GM19351 (cell line): ENCODE results near the gene DPF3.

ENCODE experiments used
- ATAC-seq: cut with Tn5 transposase; IDR thresholded peaks from one replicate; pipeline ENCODE4 v1.9.1; 2021; ENCODE audit warnings: mild to moderate bottlenecking, moderate library complexity; ENCODE audit not compliant: unreplicated experiment

Gene DPF3

GRCh38 chr14:72893636-72894322 lies at the start of gene DPF3:
TSS of gene DPF3 (minus strand) at chr14:72894101. CDS start at chr14:72894088, 13 bp downstream.
- ATAC-seq: peak; percentile 95

DNA sequence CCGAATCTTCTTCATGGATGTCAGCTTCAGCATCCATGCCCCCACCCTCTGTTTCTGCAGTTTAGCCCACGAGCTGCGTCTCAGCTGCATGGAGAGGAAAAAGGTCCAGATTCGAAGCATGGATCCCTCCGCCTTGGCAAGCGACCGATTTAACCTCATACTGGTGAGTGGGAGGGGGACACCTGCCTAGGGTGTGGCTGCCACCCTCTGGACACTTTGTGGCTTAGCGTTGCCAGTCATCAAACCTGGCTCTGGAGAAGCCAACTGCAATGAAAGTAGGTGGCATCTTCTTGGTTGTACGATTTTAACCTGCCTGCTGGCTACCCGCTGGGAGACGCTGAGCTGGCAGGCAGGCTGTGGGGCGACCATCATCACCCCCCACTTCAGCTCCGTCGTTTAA lies 49.0 kb upstream of the DPF3 start:
- ATAC-seq: no peak

- no peak for ATAC-seq
Measured at GRCh38 chr14:72941286-72941985, 47.5 kb upstream of the DPF3 start.

GRCh38 chr14:72939630-72940029 lies 45.7 kb upstream of the DPF3 start:
- no peak for ATAC-seq

DNA sequence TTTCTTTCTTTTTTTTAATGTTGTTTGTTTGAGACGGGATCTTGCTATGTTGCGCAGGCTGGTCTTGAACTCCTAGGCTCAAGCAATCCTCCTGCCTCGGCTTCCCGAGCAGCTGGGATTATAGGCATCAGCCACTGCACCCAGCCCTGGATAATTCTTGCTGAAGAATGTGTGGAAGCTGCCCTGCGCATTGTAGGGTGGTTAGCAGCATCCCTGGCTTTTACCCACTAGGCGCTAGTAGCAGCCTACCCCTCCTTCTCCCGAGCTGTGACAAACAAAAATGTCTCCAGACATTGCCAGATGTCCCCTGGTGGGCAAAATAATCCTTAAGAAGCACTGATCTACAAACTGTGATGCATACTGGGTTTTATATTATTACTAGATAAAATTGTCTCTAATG lies 39.0 kb upstream of the DPF3 start:
- no peak for ATAC-seq

GRCh38 chr14:72929316-72930080 lies 35.6 kb upstream of the DPF3 start:
- ATAC-seq: no peak

- no peak for ATAC-seq
Measured at GRCh38 chr14:72928872-72929271, 35.0 kb upstream of the DPF3 start.

DNA sequence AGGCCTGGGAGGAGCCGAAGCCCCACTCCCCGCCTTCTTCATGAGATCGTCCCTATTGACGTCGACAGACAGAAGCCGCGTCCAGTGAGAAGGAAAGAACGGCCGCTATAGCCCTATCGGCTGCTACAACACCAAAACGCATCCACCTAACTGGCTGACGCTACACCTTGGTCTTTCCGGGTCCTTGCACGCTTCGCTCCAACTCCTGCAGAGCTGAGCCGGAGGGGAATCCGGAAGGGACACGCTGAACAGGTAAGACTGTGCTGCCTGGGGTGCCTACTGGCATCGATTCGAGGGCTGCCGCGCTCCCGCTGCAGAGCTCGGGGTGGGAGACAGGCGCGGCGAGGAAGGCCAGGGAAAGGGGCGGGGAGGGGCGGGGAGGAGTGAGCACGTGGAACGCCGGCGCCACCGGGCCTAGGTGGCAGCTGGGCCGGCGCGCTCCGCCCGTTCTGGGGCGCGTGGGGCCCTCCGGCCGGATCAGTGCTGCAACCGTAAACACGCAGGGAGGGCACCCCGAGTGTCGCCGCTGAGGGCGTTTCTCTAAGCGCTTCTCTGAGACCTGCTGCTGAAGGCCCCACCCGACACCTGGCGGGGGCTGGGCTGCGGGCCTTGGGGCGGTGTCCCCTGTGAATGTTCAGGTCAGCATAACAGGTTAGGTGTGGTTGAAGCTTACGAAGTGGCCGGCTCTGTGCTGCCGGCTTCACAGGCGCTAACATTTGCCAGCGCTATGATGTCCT lies 32.6 kb upstream of the DPF3 start, which contains the start of gene DCAF4:
DCAF4 (plus strand) TSS at position 173 of the 737 bp plus-strand sequence. CDS start 11,515 bp downstream, outside the sequence.
- peak; percentile 98 for ATAC-seq

- ATAC-seq: peak; percentile 16
Measured at GRCh38 chr14:72925815-72926291, 32.0 kb upstream of the DPF3 start.

DNA sequence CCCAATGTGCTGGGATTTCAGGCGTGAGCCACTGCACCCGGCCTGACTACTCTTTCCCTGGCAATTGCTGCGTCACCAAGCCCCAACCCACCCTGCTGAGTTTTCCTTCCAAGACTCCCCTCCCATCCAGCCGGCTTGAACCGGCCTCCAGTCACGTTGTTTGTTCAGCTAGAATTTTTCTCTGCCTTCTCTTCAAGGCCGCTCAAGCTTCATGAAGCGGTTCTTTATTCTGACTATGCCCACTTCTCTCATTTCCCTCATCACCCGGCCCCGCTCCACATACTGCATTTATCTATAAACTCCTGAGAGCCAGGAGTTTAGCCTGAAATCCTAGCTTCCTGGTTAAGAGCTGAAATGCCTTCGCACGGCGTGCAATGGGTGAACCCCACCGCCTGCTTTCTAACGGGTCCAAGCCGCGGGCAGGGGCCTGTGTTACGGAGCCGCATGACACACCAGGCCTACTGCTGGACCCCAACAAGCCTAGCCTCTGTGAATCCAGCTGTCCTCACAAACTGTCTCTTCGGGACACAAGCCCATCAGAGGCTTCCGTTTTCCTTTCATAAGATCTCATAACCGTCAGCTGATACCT lies 31.4 kb upstream of the DPF3 start:
- no peak for ATAC-seq

GRCh38 chr14:72924337-72924736 lies 30.4 kb upstream of the DPF3 start:
- no peak for ATAC-seq

- no peak for ATAC-seq
Measured at GRCh38 chr14:72921396-72921795, 27.5 kb upstream of the DPF3 start.

DNA sequence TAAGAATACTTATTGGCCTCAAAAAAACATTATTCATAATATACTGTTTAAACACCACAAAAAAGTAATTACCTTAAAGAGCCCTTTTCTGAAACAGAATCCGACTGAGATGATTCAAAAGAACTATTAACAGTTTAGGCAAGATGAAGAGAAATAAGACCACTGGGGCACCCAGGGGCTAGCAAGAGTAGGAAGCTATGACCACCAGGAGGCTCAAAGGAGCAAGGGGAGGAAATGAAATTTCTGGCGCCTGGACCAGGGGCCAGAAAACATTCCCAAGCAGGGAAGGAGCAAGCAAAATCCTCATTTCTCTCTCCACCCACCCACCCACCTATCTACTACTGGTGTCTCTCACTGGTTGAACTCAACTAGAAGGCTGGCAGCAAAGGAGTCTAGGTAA lies 26.1 kb upstream of the DPF3 start:
- no peak for ATAC-seq

DNA sequence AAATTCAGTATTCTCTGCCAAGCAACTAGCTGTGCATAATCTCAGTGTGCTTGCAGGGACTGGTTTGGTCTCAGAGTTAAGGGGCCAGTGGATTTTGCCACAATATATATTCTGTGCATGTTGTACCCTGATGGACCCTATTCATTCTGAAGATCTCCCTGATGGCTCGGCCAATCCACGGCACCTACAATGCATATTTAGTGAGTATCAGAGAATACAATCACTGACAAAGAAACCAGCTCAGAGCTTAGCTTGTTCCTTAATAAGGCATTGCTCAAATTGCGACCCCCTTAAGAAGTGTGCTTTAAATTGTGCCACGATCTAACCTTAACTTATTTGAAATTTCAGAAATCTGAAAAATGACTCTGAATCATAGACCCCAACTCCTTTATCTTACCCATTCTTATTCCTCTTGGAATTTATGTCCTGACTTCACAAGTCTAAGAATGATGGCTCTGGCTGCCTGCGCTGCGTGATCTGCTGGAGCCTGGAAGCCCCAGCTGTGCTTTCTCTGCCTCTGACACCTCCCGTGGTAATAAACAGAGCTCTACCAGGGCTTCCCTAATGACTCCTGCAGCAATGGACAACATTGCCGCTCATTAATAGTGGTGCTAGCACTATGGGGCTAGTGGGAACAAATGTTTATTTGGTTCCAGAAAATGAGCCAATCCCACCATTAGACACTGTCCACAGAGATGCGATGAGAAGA lies 23.3 kb upstream of the DPF3 start:
- no peak for ATAC-seq

- no peak for ATAC-seq
Measured at GRCh38 chr14:72916174-72916573, 22.3 kb upstream of the DPF3 start.

GRCh38 chr14:72913809-72914208 lies 19.9 kb upstream of the DPF3 start:
- no peak for ATAC-seq

GRCh38 chr14:72909163-72909562 lies 15.3 kb upstream of the DPF3 start:
- ATAC-seq: no peak

GRCh38 chr14:72907886-72908285 lies 14.0 kb upstream of the DPF3 start:
- no peak for ATAC-seq

- no peak for ATAC-seq
Measured at GRCh38 chr14:72906879-72907278, 13.0 kb upstream of the DPF3 start.

DNA sequence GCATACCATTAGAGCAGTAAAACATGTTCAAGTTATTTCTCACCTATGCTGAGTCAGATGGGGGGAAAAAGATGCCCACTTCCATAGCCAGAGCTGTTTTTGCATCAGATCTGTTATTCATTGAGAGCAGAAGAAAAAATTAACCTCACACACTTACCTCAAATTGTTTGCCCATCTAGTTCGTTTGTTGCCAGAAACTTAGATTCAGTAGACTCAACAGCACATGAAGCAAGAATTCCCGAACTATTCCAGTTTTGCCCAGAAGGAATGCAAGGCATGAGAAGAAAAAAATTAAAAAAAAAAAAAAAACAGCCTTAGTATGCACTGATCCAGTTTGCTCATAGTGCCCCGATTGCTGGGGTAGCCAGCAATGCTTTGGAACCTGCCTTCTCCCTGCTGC lies 12.4 kb upstream of the DPF3 start:
- ATAC-seq: no peak
